Middle frontal gyrus (tissue), 1 donor: ENCODE measurements around the gene EIF4G3.
A peak's percentile ranks its signal among the peaks of the same experiment; 100 is the strongest.
"Not testable (repeated sequence)": the region's sequence is repeated elsewhere in the genome, so short reads cannot be mapped to it uniquely, and the experiment has no call there.

Experiments used
- DNase-seq: peaks from one replicate; pipeline ENCODE4 v3.0.0-alpha.2; 2015; ENCODE audit warnings: low spot score; ENCODE audit errors: extremely low spot score

The EIF4G3 gene

DNA sequence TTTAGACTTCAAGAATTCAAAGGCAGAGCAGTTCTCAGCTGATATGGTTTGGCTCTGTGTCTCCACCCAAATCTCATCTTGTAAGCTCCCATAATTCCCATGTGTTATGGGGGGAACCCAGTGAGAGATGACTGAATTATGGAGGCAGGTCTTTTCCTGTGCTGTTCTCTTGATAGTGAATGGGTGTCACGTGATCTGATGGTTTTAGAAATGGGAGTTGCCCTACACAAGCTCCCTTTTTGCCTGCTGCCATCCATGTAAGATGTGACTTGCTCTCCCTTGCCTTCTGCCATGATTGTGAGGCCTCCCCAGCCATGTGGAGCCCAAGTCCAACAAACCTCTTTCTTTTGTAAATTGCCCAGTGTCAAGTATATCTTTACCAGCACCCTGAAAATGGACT lies 146.5 kb downstream of the EIF4G3 start:
- no peak for DNase-seq

DNA sequence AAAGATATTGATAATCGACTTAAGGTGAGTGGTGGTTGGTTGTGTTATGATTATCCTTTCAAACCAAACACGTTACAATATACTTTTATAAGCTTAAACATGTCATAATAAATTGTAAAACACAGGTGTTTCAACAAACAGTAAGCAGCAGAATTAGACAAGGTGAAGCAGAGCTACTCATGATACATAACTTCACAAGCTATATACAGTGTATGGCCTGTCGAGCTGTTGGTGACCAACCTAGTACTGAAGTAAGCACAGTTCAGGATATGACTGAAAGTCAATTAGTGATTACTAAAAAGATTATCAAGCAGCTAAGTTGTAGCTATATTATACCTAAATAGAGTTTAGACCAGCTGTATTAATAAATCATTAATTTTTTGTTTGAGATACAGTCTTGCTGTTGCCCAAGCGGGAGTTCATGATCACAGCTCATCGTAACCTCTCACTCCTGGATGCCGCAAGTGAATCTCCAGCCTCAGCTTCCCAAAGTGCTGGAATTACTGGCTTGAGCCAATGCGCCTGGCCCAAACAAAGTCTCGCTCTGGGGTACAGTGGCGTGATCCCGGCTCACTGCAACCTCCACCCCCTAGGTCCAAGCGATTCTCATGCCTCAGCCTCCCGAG lies 148.1 kb downstream of the EIF4G3 start:
- DNase-seq, result no peak

DNA sequence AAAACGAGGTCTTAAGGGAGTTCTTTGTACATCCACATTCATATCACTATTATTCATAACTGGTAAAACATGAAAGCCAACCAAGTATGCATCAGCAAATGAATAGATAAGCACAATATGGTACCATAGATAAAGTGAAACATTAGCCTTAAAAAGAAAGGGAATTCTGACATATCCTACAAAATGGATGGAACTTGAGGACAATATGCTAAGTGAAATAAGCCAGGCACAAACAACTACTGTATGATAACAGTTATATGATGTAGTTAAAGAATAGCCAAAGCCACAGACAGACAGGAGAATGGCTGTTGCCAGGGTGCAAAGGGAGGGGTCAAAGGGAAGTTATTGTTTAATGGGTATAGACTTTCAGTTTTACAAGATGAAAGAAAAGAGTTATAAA lies 148.9 kb downstream of the EIF4G3 start:
- DNase-seq, result no peak

DNA sequence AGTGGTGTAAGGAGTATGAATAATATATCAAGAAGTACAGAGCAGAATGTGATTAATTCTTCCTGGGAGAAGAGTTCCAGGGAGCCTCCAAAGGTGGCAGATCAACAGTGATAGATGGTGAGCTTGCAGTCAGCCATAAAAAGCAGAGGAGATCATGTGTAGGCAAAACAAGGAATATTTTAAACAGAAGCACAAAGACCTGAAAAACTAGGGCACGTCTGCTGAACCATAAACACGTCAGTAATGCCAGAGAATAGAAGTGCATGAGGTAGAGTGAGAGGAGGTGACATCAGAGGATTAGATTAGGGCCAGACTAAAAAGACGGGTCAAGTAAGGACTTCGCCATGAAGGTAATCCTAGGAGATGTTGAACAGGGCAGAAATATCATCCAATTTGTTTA lies 151.8 kb downstream of the EIF4G3 start:
- DNase-seq, result no peak

DNA sequence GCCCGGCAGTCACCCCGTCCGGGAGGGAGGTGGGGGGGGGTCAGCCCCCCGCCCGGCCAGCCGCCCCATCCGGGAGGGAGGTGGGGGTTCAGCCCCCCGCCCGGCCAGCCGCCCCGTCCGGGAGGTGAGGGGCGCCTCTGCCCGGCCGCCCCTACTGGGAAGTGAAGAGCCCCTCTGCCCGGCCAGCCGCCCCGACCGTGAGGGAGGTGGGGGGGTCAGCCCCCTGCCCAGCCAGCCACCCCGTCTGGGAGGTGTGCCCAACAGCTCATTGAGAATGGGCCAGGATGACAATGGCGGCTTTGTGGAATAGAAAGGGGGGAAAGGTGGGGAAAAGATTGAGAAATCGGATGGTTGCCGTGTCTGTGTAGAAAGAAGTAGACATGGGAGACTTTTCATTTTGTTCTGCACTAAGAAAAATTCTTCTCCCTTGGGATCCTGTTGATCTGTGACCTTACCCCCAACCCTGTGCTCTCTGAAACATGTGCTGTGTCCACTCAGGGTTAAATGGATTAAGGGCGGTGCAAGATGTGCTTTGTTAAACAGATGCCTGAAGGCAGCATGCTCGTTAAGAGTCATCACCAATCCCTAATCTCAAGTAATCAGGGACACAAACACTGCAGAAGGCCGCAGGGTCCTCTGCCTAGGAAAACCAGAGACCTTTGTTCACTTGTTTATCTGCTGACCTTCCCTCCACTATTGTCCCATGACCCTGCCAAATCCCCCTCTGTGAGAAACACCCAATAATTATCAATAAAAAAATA lies 152.4 kb downstream of the EIF4G3 start:
- not testable (repeated sequence) for DNase-seq

DNA sequence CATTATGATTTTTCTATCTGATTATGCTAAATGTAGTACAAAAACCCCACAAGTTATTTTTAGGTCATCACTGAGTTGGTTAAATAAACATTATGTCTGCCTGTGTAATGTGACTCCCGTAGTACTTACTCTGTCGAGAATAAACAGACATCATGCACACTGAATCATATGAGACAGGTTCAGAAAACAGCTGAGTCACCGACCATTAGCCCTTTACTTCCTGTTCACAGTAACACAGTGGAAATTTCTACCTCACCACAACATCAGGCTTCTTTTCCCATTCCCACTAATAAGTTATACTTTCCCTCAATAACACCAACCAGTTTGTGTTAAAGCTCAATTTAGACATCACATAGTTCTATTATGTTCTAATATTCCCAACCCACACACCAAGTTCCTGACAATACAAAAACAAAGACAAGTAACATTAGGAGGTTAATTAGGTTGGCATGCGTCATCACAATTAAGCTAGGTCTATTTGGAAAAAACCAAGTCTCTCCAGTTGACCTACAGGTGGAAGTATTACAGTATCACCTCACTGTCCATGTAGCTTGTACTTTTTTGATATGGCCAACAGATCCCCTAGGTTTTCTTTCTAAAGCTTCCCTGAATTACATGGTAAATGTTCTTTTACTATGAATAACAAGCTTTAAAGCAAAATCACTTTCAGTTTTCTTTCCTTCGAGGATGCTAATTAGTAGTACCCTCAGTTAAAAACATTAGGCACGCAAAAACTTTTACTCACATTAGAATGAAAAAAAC lies 154.2 kb downstream of the EIF4G3 start:
- peak; percentile 11 for DNase-seq

DNA sequence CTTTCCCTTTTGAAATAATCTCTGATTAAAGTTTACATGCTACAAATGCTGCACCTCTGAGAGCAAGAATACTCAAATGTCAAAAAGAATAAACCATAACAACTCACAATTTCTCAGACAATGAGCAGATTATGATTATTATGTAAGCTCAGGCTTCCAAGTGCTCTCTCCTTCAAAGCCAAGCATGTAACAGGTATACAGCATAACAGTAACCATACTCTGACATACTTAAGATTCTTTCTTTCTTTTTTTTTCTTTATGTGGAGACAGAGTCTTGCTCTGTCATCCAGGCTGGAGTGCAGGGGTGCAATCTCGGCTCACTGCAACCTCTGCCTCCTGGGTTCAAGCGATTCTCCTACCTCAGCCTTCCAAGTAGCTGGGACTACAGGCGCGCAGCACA lies 155.4 kb downstream of the EIF4G3 start:
- DNase-seq, result no peak

DNA sequence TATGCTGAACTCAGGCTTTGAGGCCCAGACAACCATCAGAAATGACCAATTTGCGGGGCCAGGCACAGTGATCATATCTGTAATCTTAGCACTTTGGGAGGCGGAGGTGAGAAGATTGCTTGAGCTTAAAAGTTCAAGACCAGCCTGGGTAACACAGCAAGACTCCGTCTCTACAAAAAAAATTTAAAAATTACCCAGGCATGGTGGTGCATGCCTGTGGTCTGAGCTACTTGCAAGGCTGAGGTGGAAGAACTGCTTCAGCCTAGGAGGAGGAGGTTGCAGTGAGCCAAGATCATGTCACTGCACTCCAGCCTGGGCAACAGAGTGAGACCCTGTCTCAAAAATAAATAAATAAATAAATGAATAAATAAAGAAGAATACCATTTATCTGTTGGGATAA lies 156.5 kb downstream of the EIF4G3 start:
- no peak for DNase-seq

DNA sequence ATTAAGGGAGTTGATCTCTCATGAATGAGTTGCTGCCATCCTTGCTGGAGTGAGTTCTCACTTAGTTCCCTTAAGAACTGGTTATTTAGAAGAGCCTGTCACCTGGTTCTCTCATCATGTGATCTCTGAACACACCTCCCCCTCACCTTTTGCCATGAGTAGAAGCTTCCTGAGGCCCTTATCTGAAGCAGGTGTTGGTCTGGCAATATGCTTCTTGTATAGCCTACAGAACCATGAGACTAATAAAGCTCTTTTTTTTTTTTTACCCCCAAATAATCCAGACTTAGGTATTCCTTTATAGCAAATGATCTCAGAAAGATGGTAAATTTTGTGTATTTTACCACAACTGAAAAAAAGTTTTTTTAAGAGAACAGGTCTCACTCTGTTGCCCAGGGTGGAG lies 158.0 kb downstream of the EIF4G3 start:
- DNase-seq, result no peak

DNA sequence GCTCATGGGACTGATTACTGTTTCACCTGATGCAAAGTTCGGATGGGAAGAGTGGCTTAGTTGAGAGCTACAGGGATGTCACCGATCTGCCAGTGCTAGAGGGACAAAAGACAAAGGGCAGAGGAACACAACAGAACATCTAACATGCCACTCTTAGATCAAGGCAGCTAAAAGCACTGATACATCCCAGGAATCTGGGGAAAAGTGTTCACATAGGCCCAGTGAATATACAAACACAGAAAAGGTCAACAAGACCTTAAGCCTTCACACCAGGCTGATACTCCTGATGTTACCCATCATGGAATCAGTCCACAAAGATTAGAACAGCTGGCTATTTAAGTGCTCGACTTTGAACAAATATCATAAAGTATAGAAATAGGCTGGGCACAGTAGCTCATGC lies 163.2 kb downstream of the EIF4G3 start:
- DNase-seq, result no peak

DNA sequence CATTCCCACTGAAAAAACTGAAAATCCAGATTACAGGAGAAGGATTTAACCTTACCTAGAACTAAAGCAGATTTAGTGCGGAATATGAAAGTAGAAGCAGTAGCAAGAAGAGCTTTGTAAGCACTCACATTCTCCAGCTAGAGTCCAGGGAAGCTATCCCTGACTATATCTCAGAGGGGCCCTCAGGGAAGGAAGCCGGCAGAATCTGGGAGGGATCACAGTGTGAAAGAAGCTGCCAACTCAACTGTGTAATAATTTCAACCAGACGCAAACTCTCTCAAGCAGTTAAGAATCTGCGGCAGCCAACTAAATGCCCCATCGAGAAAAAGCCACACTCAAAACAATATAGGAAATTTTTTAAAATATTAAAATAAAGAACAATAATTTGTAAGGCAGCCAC lies 163.8 kb downstream of the EIF4G3 start:
- DNase-seq, result no peak

DNA sequence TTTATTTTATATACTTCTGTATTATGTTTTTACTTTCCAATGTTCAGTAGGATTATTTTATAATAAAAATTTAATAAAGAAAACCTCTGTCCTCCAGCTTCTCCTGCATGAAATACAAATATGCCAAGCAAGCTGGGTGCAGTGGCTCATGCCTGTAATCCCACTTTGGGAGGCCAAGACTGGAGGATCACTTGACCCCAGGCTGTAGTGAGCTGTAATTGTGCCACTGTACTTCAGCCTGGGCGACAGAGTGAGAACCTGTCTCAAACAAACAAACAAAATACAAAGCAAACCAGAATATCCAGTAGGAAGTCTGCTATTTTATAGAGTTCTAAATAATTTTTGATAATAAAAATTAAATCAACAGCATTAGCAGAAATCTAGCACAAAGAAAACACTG lies 168.8 kb downstream of the EIF4G3 start:
- DNase-seq, result no peak

DNA sequence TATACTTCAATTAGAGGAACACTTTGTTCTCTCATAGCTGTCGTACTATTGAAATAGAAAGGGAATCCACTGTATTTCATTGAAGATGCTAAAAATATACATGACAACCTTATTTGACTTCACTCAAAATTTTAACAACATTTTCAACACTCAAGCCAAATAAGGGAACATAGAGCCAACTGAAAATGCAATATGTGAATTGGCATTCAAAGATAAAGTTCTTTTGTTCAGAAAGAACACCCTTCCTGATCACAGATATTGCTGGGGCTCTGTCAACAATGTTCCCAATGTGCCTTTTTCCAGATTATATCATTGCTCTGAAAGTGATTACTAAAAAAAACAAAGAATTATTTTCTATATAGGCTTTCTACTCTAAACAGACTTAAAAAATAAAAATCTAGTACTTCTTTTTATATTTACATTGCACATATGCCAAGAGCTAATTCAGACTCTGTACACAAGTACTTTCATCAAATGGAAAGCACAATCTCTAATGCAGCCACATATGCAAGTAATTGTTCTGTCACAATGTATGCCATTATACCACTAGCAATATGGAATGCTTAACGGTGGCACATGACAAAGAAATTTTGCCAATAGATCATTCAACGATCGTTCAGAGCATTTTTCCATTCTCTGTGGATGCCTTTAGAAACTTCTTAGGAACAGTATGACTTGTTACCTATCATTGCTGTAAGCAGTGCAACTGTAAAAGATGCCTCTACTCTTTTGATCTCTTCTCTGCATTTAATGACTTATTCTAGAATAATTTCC lies 171.0 kb downstream of the EIF4G3 start:
- no peak for DNase-seq

DNA sequence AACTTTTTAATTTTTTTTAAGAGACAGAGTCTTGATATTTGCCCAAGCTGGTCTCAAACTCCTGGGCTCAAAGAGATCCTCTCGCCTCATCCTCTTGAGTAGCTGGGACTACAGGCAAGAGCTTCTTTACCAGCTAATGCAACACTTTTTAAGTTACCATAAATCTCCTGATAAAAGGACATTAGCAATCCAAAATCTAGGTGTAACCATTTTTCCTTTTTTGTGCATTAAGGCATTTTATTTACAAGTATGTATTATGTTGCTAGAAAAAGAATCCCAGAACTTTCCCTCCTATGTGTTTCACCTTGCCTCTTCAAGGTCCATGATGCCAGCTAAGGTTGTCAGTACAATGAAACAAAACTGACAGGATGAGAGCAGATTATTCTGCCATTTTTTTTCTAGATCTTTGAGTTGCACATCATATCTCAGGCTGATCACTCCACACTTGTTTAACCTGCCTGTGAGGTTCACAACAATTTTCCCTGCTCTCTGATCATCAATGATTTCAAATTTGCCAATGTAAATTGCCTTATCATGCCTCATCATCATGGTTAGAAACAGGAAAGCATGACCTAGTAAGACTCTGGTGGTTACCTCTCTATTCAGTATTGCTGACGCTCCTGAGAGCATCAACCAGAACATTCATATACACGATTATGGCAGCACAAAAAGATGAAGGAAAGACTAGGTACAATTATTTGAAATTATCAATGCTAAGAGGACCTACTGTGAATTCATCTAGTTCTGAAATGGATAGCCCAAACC lies 173.2 kb downstream of the EIF4G3 start:
- DNase-seq, result no peak

DNA sequence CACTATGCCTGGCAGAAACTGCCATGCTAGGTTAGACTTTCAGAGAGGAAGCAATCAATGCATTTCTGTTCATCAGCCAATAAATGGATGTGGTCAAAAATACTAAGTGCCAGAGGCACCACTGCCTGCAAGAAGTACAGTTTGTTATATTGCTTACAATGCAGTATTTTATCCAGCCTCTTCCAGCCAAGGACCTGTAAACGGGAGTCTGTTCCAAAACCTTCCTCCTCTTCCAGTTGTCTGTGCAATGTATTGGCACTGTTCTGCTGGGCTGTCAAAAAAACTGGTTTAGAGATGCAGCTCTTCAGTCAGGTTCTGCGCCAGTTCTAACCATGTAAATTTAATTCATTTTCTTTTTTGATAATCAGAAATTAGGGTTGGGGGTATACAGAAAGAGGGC lies 175.7 kb downstream of the EIF4G3 start:
- no peak for DNase-seq

DNA sequence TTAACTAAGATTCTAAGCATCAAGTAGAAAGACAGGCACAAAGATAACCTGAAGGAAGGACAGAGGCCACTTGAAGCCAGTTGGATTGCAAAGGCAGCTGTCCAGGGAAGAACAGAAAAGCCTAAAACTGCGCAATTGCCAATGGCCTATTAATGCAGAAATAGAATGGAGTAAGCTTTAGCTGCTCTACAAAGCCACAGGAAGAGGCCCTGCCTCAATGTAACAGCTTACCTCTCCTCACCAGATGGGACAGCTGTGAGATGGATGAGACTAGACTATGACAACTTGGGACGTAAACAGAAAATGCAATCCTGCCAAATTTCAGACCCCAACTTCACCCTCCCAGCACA lies 176.5 kb downstream of the EIF4G3 start:
- DNase-seq, result no peak

DNA sequence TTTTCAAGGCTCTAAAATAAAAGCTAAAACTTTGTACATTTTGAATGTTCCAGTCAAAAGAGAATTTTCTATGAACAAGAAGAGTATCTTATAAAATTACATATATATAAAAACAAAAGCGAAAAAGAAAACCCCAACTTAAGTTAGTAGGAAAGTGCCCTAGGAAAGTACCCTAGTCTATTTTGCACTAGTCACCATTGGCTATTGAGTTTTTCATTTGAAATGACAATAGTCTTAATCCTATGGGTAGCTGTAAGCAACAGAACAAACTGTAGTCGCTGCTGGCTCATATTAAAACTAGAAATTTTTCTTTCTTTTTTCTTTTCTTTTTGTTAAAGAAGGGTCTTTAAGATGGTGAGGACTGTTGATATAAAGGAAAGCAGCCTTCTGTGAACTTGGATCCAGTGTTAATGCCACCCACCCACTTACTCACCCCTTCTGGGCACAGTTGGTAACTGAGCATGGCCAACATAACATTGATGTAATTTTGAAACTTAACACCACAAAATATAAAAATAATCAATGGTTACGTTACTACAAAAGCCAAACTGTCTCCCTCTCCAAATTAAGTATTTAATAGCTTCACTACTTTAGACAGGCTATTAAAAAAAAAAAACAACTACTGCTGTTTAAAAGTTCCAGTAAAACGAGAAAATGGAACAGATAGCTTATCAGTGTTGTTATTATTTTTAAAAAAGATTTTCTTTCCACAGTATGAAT lies 177.0 kb downstream of the EIF4G3 start:
- DNase-seq, result no peak

DNA sequence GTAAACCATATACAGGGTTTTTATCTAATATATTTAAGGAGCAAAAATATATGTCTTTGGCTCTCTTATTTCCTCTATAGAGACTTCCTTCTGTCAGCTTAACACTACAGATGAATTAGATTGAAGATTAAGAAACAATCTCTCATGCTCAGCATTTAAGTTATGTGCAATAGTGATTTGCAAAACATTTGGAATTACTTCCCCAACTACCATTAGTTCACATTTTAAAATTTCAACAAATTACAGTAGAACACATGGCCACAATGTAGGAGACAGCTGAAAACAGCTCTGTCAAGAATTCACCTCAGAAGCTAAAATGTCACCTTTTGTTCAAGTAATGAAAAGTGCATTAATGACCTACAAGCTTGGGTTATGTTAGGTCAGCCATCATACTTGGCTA lies 177.9 kb downstream of the EIF4G3 start:
- no peak for DNase-seq

DNA sequence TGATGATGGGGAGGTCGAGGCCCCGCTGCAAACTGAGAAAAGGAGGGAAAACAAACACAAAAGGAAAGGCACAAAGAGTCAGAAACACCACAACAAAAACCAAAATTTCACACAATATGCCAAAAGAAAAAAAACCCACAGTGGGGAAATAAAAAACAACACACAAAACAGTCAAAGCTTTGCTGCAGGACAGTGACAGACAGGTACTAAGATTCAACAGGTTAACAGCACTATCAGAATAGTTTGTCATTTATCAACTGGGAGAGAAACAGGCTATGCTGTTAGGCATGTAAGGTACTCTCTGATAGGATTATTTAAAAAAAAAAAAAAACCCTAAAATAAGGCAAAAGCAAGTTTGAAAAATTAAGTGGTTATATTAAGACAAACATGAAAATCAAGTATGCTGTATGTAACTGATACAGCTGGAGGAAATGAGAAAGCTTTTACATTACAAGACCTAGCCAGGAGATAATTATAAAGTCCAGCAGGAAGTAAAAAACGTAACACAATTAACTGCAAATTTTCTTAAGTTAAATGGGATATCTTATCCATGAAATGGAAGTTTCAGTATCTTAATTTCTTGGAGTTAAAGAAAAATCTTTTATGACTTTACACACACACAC lies 179.0 kb downstream of the EIF4G3 start:
- no peak for DNase-seq

DNA sequence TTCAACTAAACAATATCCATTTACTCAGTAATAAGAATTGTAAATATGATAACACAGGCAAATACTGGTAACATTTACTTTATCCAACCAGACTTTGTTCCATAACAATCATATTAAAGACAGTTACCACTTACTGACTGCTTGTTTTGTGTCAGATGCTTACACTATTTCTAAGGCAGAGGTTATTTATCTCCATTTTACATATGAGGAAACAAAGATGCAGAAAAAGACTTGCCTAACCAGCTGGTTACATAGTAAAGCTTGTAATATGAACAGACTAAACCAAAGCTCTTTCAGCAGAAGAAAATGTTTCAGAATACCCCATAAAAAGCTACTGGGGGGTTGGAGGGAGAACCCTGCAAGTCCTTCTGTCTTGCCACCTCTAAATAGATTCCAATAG lies 180.1 kb downstream of the EIF4G3 start:
- DNase-seq, result no peak
